Measurements from ENCODE around the gene CDK13. TPM values are rescaled to one million over a fixed set of nuclear protein-coding genes. Genes with fewer than 3 reads are reported as not detected.

CDK13 gene
- total RNA-seq, 1 experiment from 2014 or later, result 52.2 TPM

DNA sequence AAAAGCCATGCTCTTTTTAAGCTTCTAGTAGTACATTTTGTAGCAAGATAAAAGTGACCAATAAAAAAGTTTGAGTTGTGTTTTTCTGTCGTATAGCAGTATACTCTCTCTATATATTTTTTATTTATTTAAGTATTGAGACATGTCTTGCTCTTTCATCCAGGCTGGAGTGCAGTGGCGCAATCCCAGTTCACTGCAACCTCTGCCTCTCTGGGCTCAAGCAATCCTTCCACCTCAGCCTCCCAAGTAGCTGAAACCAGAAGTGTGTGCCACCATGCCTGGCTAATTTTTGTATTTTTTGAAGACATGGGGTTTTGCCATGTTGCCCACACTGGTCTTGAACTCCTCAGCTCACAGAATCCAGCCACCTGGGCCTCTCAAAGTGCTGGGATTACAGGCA is 187.5 kb downstream of the CDK13 start:
- no peaks in the 10 kb centered on the region for H3K23me2 ChIP-seq (ENCODE audit: insufficient read length, low read depth, low read length, poor library complexity, severe bottlenecking)
- no peak overlapping the region for H3K23ac ChIP-seq (ENCODE audit: insufficient read length, low read depth, low read length)
- H3K9me3 Mint-ChIP-seq, result no peaks in the 10 kb centered on the region; a peak in 1 of 5 replicates
- no peak overlapping the region for H3K56ac ChIP-seq (ENCODE audit: insufficient read length, low read depth, low read length)
- no peaks in the 10 kb centered on the region for H3K79me1 ChIP-seq (ENCODE audit: insufficient read depth, low read depth, low read length, poor library complexity, severe bottlenecking)
- DNase-seq, result no peak
- H3K27ac Mint-ChIP-seq, result no peak overlapping the region
- no peak overlapping the region for H2BK20ac ChIP-seq (ENCODE audit: low read depth, low read length, poor library complexity, severe bottlenecking)
- TF ChIP-seq, protein P1, sequence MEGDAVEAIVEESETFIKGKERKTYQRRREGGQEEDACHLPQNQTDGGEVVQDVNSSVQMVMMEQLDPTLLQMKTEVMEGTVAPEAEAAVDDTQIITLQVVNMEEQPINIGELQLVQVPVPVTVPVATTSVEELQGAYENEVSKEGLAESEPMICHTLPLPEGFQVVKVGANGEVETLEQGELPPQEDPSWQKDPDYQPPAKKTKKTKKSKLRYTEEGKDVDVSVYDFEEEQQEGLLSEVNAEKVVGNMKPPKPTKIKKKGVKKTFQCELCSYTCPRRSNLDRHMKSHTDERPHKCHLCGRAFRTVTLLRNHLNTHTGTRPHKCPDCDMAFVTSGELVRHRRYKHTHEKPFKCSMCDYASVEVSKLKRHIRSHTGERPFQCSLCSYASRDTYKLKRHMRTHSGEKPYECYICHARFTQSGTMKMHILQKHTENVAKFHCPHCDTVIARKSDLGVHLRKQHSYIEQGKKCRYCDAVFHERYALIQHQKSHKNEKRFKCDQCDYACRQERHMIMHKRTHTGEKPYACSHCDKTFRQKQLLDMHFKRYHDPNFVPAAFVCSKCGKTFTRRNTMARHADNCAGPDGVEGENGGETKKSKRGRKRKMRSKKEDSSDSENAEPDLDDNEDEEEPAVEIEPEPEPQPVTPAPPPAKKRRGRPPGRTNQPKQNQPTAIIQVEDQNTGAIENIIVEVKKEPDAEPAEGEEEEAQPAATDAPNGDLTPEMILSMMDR (conservative IDR thresholded peaks at IDR 0.05), result no peak
- H3K4me1 Mint-ChIP-seq, result peaks cover 4 to 10% of the 10 kb centered on the region in 2 experiments
- H2BK15ac ChIP-seq (ENCODE audit: low read depth, low read length), result no peak overlapping the region
- H3K27ac ChIP-seq (ENCODE audit: insufficient read length, low read depth, low read length), result no peak overlapping the region
- no peak overlapping the region for H3K18ac ChIP-seq (ENCODE audit: insufficient read length, low read depth, low read length)
- no peak overlapping the region for H3K4ac ChIP-seq (ENCODE audit: low read depth, low read length)
- H3K9me3 ChIP-seq (ENCODE audit: control insufficient read depth, low read depth, low read length), result no peaks in the 10 kb centered on the region
- H2BK120ac ChIP-seq (ENCODE audit: low read depth, low read length, poor library complexity, severe bottlenecking), result no peak overlapping the region
- no peak overlapping the region for H3K4me3 Mint-ChIP-seq
- no peak overlapping the region for H2BK12ac ChIP-seq (ENCODE audit: insufficient read length, low read depth, low read length)
- no peak overlapping the region for H4K5ac ChIP-seq (ENCODE audit: insufficient read length, low read depth, low read length)
- H3T11ph ChIP-seq (ENCODE audit: low read length), result no peak overlapping the region
- no peak overlapping the region for H2BK5ac ChIP-seq (ENCODE audit: insufficient read length, low read length)
- H3K27me3 Mint-ChIP-seq (ENCODE audit: low read depth), result peaks cover 16% of the 10 kb centered on the region
- H3K4me1 ChIP-seq (ENCODE audit: insufficient read depth, low read length), result no peaks in the 10 kb centered on the region
- H2AK5ac ChIP-seq (ENCODE audit: insufficient read length, low read length), result no peak overlapping the region
- peaks cover 4% of the 10 kb centered on the region; the same call in 1 of the 2 replicates for H3K79me2 ChIP-seq (ENCODE audit: insufficient read depth, low read length)
- no peak overlapping the region for H2AFZ ChIP-seq (ENCODE audit: low read length)
- no CpG with 5 or more reads among the region's 2 CpGs for WGBS (ENCODE audit: extremely low coverage, insufficient read length, low lambda C conversion rate)
- no peak overlapping the region for H3K9ac ChIP-seq (ENCODE audit: extremely low read depth, insufficient read length, low read length)
- no peak overlapping the region for H3K4me2 ChIP-seq (ENCODE audit: insufficient read depth, insufficient read length, low read length)
- H4K20me1 ChIP-seq (ENCODE audit: control insufficient read depth, insufficient read depth, insufficient read length), result no peaks in the 10 kb centered on the region
- H4K8ac ChIP-seq (replicated peaks; ENCODE audit: insufficient read length, low read depth, low read length), result no peak overlapping the region
- H4K91ac ChIP-seq (ENCODE audit: insufficient read length, low read depth, low read length), result no peak overlapping the region
- no peaks in the 10 kb centered on the region for H3K27me3 ChIP-seq (ENCODE audit: insufficient read depth, low read length)
- H3K36me3 Mint-ChIP-seq (ENCODE audit: insufficient read depth in 1 of 3, low read depth in 3 of 3), result peaks cover 0 to 3% (median 3%) of the 10 kb centered on the region in 3 experiments; a peak in 3 of 7 replicates
- H3K14ac ChIP-seq (ENCODE audit: insufficient read depth, low read length), result no peak overlapping the region
